ENCODE measurements around the gene RFT1. TPM values are rescaled to one million over a fixed set of nuclear protein-coding genes. Genes with fewer than 3 reads are reported as not detected.

Gene RFT1
- total and polyA plus RNA-seq, 2 of the 13 experiments (the other 11 are each of a cell fraction or from before 2014, with no cell fraction given), result 23.2 to 37.0 TPM

- TF ChIP-seq ISX (CRISPR knock-in tag; conservative IDR thresholded peaks at IDR 0.05) (no peak), HOXA5 (CRISPR knock-in tag; IDR thresholded peaks at IDR 0.05) (no peak), TEF (CRISPR knock-in tag; IDR thresholded peaks at IDR 0.05) (no peak), HIVEP1 (CRISPR knock-in tag; IDR thresholded peaks at IDR 0.05) (no peak), KDM5A (IDR thresholded peaks at IDR 0.05; ENCODE audit: borderline replicate concordance, low read length) (no peak), NFE2 (CRISPR knock-in tag; IDR thresholded peaks at IDR 0.05) (no peak), SALL1 (CRISPR knock-in tag; IDR thresholded peaks at IDR 0.05) (peak; percentile 46), ZNF704 (CRISPR knock-in tag; IDR thresholded peaks at IDR 0.05; ENCODE audit: borderline replicate concordance) (no peak), CTCF (CRISPR knock-in tag; IDR thresholded peaks at IDR 0.05) (peak; percentile 65), SSRP1 (CRISPR knock-in tag; IDR thresholded peaks at IDR 0.05) (no peak), ZNF232 (CRISPR knock-in tag; IDR thresholded peaks at IDR 0.05; ENCODE audit: borderline replicate concordance) (no peak), MIER2 (CRISPR knock-in tag; IDR thresholded peaks at IDR 0.05) (no peak), ZBTB14 (CRISPR knock-in tag; IDR thresholded peaks at IDR 0.05) (no peak), CBFB (CRISPR knock-in tag; IDR thresholded peaks at IDR 0.05) (no peak), ZNF724P (CRISPR knock-in tag; IDR thresholded peaks at IDR 0.05; ENCODE audit: borderline replicate concordance) (no peak), MTA3 (CRISPR knock-in tag; IDR thresholded peaks at IDR 0.05) (no peak), ZNF878 (CRISPR knock-in tag; IDR thresholded peaks at IDR 0.05) (no peak), ZBTB1 (CRISPR knock-in tag; IDR thresholded peaks at IDR 0.05; ENCODE audit: borderline replicate concordance) (no peak), CENPX (CRISPR knock-in tag; IDR thresholded peaks at IDR 0.05) (no peak), ZNF614 (CRISPR knock-in tag; IDR thresholded peaks at IDR 0.05; ENCODE audit: borderline replicate concordance) (no peak), ZNF816 (CRISPR knock-in tag; IDR thresholded peaks at IDR 0.05; ENCODE audit: borderline replicate concordance) (no peak), MXI1 (IDR thresholded peaks at IDR 0.05; ENCODE audit: borderline replicate concordance, low read depth, low read length) (no peak), AFF4 (CRISPR knock-in tag; IDR thresholded peaks at IDR 0.05) (no peak)
Observed at GRCh38 chr3:53169045-53169831, 39.0 kb upstream of the RFT1 start (continued).
